Nucleus accumbens (tissue), 56 donors: ENCODE results near the gene RFK.

Experiments
- DNase-seq, 56 donors: peaks; one replicate each; lab custom pipeline; 2025; lab: John Stamatoyannopoulos, UW

The RFK gene

DNA sequence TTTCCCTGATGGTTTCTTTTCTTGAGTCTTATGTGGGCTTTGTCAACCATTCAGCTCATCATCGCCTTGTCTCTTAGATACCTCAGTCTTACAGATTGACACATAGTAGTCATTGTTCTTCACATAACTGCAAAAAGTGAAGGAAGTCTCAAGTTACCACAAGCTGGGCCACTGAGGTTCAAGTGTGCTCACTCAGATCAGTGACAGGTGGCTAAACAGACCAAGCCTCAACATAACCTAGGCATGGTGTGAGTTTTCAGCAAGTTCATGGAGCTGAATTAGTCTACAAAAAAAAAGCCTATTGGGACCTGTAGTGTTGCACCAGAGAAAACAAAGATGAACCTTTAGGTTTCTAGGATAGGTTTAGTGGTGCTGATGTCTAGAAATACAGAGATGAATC, 58.2 kb downstream of the RFK start:
- DNase-seq: no peak
